SJCRH30 (cell line): Measurements from ENCODE around the gene IL6R. TPM values are rescaled to one million over a fixed set of nuclear protein-coding genes. Genes with fewer than 3 reads are reported as not detected.

ENCODE experiments used
- DNase-seq, 2 experiments: peaks; one replicate each; pipeline ENCODE4 v3.0.0-alpha.2; 2015 to 2020
- H3K27ac ChIP-seq: fragments of 250-450 bp; sonication (Bioruptor Pico); 2 replicates; pipeline ENCODE4 v1.5.1; 2020; ENCODE audit warnings: mild to moderate bottlenecking, moderate library complexity
- H3K27me3 ChIP-seq: fragments of 250-450 bp; sonication (Bioruptor Pico); 2 replicates; pipeline ENCODE4 v1.5.1; 2020; ENCODE audit warnings: mild to moderate bottlenecking, moderate library complexity
- H3K36me3 ChIP-seq: fragments of 250-450 bp; sonication (Bioruptor Pico); 2 replicates; pipeline ENCODE4 v1.5.1; 2020; ENCODE audit warnings: mild to moderate bottlenecking, moderate library complexity
- H3K4me1 ChIP-seq: fragments of 250-450 bp; sonication (Bioruptor Pico); 2 replicates; pipeline ENCODE4 v1.5.1; 2020; ENCODE audit warnings: mild to moderate bottlenecking, moderate library complexity
- H3K4me3 ChIP-seq: fragments of 250-450 bp; sonication (Bioruptor Pico); 2 replicates; pipeline ENCODE4 v1.5.1; 2020; ENCODE audit warnings: mild to moderate bottlenecking, moderate library complexity
- H3K9me3 ChIP-seq: fragments of 250-450 bp; sonication (Bioruptor Pico); replicated peaks from 2 replicates; pipeline ENCODE4 v1.5.1; 2020; ENCODE audit warnings: mild to moderate bottlenecking, moderate library complexity
- total RNA-seq: library from RNA; depleted of rRNA; stranded (reverse); fragments of >200 nt; shearing (Covaris generic); gene quantifications from 2 replicates; pipeline ENCODE4 v1.2.3, GENCODE V29; 2014; rRNA removed

IL6R gene
- total RNA-seq, 1 experiment from 2014 or later = 0.53 TPM

DNA sequence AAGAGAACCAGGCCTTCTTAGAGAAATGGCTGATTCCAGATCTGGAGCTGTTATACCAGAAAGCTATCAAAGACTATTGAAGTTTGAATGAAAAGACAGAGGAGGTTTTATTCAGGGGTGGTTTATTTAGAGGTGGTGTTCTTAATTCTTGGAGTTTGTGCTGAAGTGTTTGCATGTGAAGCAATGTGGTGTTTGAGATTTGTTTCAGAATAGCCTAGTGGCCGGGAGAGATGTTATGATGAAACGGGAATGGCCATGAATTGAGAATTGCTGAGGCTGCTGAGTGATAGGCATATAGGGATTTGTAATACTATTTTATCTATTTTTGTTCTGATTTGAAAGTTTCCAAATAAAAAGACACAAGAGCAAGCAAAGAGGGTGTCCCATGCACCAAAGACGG lies 107.6 kb downstream of the IL6R start:
- H3K4me1 ChIP-seq = peaks cover 5% of the 10 kb centered on the region; the same call in 1 of the 2 replicates
- no peak for DNase-seq

DNA sequence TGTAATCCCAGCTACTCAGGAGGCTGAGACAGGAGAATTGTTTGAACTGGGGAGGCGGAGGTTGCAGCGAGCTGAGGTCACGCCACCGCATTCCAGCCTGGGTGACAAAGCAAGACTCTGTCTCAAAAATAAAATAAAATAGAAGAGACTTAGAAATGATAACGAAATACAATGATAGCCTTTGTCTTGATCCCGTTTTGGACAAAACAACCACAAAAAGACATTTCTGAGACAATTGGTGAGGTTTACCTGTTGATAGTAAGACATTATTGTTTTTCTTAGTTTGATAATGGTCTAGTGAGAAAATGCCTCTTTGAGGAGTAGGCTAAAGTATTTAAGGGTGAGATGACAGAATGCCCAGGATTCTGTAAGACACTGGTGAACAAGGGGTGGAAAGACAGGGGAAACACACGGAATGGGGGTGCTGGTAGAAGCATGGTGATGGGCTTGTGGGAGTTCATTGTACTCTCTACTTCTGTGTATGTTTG lies 109.0 kb downstream of the IL6R start:
- peak overlapping the region; percentile 7; the same call in 1 of the 2 replicates for H3K27ac ChIP-seq
- no peaks in the 10 kb centered on the region for H3K9me3 ChIP-seq
- H3K27me3 ChIP-seq = no peaks in the 10 kb centered on the region

More for the DNA sequence above, 107.6 kb downstream of the IL6R start:
- Histone ChIP-seq H3K4me3 (no peak overlapping the region), H3K9me3 (no peaks in the 10 kb centered on the region), H3K27ac (no peak overlapping the region; the same call in 1 of the 2 replicates), H3K36me3 (no peaks in the 10 kb centered on the region), H3K27me3 (no peaks in the 10 kb centered on the region)

DNA sequence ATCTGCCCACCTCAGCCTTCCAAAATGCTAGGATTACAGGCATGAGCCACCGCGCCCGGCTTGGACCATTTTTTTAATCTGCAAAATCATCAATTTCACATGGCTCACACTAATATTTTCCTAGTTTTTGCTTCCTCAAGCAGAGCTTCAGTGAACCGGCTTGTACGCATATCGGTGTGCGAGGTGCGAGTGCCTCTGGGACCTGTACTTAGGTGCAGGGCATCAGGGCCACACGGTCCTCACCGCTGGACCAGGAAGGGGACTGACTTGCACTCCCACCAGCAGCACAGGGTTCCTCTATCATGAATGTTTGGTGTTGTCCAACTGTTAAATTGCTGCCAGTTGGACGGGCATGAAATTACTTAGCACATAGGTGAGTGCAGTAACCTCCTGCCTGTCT lies 112.5 kb downstream of the IL6R start:
- Histone ChIP-seq H3K27me3 (0 out of 2 replicates have a peak, but pooled peaks cover 9% of the 10 kb centered on the region), H3K4me1 (peaks cover 5% of the 10 kb centered on the region; the same call in 1 of the 2 replicates), H3K9me3 (no peaks in the 10 kb centered on the region), H3K27ac (no peak overlapping the region), H3K4me3 (no peak overlapping the region), H3K36me3 (no peaks in the 10 kb centered on the region)
- no peak for DNase-seq

More for the DNA sequence above, 109.0 kb downstream of the IL6R start:
- no peak for DNase-seq
- Histone ChIP-seq H3K4me3 (no peak overlapping the region), H3K4me1 (peaks cover 5% of the 10 kb centered on the region; the same call in 1 of the 2 replicates), H3K36me3 (no peaks in the 10 kb centered on the region)

Other genes with a start within 250 kb of the IL6R start
- 248 and 262 TPM in 2 replicates for gene TPM3, start 213.2 kb upstream of the IL6R start, total RNA-seq
- not detected in 2 replicates for gene CFAP141, start 199.0 kb upstream of the IL6R start, total RNA-seq
- gene UBAP2L, start 184.4 kb upstream of the IL6R start, total RNA-seq = 114 and 129 TPM in 2 replicates
- gene HAX1, start 132.7 kb upstream of the IL6R start, total RNA-seq = 59.6 and 66.5 TPM in 2 replicates
- not detected in 2 replicates for gene AQP10, start 84.2 kb upstream of the IL6R start, total RNA-seq
- gene ATP8B2, start 79.8 kb upstream of the IL6R start, total RNA-seq = 21.2 and 25.7 TPM in 2 replicates
- gene TDRD10, start 96.9 kb downstream of the IL6R start, total RNA-seq = not detected in 2 replicates
- 0.02 TPM in 1 of 2 replicates, not detected in the other for gene SHE, start 97.1 kb downstream of the IL6R start, total RNA-seq
- gene UBE2Q1, start 153.3 kb downstream of the IL6R start, total RNA-seq = 30.2 and 32.6 TPM in 2 replicates
- 0.08 TPM in 2 replicates for gene CHRNB2, start 162.4 kb downstream of the IL6R start, total RNA-seq
- gene ADAR, start 202.8 kb downstream of the IL6R start, total RNA-seq = 102 and 104 TPM in 2 replicates